ENCODE data around the gene CCR5AS.
"Not testable (repeated sequence)": the region's sequence is repeated elsewhere in the genome, so short reads cannot be mapped to it uniquely, and the experiment has no call there.

CCR5AS gene

DNA sequence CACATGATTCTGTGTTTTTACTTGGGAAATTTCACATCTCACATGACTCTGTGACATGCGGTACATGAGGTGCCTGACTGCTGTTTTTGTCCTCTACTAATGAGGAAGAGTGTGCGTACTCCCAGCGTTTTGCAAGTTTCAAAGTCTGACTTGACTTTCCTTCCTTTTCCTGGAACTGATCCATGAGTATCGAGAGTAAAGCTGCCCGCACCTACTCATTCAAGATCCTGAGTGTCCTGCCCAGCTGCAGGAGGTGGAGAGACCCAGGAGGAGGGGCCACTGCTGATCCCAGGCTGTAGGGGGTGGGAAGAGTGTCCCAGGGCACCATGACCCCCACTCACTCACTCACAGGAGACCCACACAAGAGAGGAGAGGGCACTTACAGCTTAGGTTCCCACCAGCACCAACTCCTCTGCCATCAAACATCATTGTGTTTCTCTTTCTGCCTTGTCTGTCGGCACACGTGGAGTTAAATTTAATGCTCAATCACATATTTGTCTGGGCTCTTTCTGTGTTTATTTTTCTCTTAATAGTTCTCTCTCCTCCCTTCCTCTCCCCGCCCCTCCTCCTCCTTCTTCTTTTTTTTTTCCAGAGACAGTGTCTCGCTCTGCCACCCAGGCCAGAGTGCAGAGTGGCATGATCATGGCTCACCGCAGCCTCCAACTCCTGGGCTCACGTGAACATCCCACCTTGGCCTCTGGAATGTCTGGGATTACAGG is 1.4 kb downstream of the CCR5AS start:
- DNase-seq (ENCODE audit: low read depth in 1 of 2, low spot score in 1 of 2) = no peak

DNA sequence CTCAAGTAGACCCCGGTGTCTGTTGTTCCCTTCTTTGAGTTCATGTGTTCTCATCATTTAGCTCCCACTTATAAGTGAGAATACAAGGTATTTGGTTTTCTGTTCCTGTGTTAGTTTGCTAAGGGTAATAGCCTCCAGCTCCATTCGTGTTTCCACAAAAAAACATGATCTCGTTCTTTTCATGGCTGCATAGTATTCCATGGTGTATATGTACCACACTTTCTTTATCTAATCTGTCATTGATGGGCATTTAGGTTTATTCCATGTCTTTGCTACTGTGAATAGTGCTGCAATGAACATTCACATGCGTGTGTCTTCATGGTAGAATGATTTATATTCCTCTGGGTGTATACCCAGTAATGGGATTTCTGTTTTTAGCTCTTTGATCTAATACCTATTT is 4.0 kb downstream of the CCR5AS start:
- not testable (repeated sequence) for DNase-seq (ENCODE audit: low read depth in 1 of 2, low spot score in 1 of 2)

DNA sequence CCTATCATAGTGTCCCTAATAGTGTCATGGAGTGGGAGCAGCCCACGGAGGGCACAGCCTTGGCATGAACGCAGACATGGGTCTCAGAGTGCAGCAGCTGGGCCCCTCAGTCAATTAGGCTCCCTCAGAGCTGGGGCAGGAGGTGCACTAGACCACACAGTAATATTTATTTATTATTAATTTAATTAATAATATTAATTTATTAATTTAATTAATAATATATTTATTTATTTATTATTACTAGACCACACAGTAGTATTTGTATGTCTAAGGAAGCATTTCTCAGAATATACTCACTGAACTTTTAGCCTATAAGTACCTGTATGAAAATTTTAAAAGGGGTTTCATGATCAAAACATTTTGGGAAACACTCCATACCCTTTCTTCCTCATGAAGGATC is 5.3 kb downstream of the CCR5AS start:
- DNase-seq (ENCODE audit: low read depth in 1 of 2, low spot score in 1 of 2) = no peak

GRCh38 chr3:46400846-46401245 is 6.0 kb downstream of the CCR5AS start:
- DNase-seq (ENCODE audit: low read depth in 1 of 2, low spot score in 1 of 2) = no peak

GRCh38 chr3:46400000-46400734 is 6.7 kb downstream of the CCR5AS start:
- DNase-seq (ENCODE audit: low read depth in 1 of 2, low spot score in 1 of 2) = no peak

DNA sequence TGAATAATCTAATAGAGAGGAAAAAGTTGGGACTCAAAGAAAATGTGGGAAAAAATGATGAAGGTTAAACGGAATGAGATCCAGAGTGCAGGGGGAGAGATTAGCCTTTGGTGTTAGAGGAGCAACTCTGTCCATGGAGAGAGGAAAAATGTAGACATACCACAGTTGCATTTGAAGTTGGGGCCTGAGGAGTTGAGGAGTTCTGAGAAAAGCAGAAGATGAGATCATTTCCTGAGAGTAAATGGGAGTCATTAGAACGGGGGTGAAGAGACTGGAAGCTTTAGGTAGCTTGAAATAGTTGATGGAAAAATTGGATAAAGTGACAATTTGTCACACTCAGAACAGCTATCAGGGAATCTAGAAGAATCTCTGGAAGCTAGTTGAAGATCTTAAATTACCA is 7.3 kb downstream of the CCR5AS start:
- no peak for DNase-seq (ENCODE audit: low read depth in 1 of 2, low spot score in 1 of 2)

DNA sequence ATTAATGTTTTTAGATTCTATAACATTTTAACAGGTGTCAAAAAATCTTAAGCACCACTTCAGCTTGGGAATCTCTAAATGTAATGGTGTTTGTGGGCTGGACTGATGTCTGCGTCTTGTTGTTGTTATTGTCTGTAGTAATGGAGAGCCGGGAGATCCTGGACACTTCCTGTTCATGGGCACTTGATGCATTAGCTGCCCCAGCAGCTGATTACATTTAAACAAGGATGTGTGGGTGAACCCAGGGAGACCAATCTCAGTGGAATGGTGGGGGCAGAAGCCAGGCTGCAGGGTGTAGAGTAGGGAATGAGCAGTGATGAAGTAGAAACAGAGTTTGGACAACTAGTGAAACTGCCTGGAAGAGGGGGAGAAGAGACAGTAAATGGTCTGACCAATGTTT is 7.8 kb downstream of the CCR5AS start:
- DNase-seq (ENCODE audit: low read depth in 1 of 2, low spot score in 1 of 2) = no peak

DNA sequence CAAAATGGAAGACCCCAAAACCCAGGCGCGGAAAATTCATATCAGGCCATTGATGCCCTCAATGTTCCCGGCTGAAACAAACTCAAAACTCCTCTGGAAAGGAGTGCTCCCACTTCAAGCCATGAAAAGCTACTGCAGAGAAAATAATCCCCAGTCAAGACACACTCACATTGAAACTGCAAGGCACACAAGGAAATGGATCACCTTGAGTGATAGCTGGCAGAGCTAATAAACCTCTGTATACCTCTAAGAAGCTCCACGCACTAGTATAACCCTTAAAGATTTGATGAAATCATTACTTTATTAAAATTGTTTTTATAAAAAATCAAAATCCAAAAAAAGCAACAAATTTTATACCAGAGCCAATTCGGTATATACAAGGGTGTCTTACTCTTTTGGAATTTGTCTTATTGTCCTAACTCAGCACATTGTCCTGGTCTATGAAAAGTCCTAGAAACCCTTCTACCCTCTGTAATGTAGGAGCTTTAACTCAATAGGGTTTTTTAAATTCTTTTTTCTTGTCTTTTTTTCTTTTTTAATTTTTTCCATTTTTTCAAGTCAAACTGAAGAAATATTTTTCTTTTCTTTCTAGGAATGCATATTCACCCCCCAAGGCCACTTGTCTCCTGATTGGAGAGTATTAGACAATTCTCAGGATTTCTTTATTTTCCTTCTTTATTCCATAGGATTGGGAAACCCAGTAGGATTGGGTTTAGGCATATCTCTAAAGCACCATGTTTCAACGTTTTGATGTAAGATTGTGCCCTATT is 8.5 kb downstream of the CCR5AS start:
- DNase-seq (ENCODE audit: low read depth in 1 of 2, low spot score in 1 of 2) = no peak

DNA sequence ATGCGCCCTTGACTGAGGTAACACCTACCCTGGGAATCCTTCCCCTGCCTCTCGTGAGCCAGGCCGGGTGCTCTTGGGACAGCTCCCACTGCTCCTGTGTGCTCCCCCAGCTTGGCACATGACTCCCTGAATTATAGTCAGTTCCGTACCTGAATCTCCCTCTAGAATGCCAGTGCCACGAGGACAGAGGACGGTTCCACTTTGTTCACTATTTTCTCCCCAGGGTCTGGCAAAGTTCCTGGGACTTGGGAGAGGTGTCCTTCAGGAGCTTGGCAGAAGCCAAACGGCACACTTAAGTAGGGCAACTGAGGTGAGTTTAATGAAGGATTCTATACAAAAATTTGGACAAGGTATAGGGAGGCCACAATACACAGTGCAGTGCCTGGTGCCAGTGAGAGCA is 9.8 kb downstream of the CCR5AS start:
- DNase-seq (ENCODE audit: low read depth in 1 of 2, low spot score in 1 of 2) = no peak

DNA sequence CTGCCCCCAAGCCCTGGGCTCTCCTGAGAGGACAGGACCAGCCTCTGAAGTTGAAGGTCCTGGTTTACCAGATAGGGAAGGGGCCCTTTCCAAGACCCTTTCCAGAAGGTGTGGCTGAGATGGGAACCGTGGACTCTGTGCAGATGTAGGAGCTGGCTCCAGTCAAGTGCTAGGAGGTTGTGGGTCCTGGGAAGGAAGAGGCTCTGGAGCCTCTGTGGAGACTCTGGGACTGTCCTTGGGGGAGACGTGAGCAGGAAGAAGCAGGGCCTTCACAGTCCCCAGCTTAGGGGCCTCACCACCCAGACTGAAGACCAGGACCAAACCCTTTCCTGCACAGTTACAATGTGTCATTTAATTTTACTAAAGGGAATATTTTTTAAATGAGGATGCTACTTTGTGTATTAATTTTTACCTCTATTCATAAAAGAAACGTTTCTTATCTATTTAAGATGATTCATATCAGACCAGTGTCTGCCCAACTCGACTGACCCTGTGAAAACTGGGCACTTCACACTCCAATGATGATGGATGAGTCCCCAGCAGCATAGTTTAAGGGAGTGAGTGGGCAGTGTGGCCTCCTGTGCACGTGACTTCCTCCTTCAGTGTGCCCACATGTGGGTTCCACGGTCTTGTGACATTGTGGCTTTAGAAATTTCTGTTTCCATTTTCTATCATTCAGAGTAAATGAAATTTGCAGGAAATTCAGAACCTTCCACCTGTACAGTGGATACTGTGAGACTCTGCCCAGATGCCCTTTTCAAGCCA is 10.9 kb downstream of the CCR5AS start:
- no peak for DNase-seq (ENCODE audit: low read depth in 1 of 2, low spot score in 1 of 2)

DNA sequence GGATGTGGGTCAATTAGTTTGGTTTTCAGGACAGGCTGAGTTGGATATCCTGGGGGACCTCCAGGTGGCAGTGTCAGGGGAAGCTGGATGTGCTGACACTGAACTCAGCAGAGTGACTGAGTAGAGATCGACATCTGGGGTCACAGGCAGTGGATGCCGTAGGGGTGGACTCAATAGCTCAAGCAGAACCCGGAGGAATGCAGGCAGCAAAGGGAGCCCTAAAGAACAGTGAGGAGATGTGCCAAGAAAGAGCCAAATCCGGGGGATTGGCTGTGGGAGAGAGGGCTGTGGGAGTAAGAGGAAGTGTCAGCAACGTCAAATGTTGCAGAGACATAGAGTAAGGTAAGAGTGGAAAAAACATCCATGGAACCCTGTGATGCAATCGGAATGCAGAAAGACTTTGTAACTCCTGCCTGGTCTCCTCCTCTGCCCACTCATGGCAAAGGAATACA is 11.6 kb downstream of the CCR5AS start:
- no peak for DNase-seq (ENCODE audit: low read depth in 1 of 2, low spot score in 1 of 2)

- DNase-seq (ENCODE audit: low read depth in 1 of 2, low spot score in 1 of 2) = no peak
These were observed 13.1 kb downstream of the CCR5AS start for GRCh38 chr3:46393554-46394434.

GRCh38 chr3:46393011-46393410 is 13.9 kb downstream of the CCR5AS start:
- no peak for DNase-seq (ENCODE audit: low read depth in 1 of 2, low spot score in 1 of 2)

GRCh38 chr3:46391526-46391925 is 15.3 kb downstream of the CCR5AS start:
- not testable (repeated sequence) for DNase-seq (ENCODE audit: low read depth in 1 of 2, low spot score in 1 of 2)

DNA sequence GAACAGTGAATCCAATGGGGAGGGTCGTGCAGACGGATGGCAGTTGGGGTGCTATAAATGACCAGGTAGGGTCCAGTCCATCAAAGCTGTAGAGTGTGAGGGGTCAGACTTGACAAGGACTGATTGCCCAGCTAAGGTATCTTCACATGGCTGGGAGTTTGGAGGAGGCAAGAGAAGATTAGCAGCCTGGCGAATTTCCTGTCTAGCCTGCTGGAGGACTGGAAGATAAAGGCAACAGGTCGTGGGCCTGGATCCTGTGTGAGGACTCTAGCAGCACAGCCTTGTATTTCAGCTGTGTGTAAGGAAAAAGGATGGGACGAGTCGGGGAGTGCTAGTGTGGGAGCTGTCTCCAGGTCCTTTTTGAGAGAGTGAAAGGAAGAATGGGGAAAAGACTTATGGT is 17.6 kb downstream of the CCR5AS start:
- no peak for DNase-seq (ENCODE audit: low read depth in 1 of 2, low spot score in 1 of 2)

DNA sequence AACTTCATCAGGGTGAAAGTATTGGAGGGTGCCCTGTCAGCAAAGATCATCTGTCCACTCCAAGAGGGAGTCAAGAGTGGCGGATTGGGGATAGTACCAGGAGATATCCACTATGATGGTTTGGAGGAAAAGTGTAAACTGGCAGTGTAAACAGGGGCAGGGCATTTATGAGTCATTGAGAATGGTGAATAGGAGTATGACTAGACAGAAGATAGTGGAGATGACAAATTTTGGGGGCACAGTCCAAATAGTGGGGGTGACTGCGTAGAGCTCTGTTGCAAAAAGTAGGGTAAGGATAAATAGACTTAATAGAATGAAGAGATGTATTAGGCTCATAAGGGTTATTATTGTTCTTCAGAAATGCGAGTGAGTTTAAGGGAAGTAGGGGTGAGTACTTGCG is 18.0 kb downstream of the CCR5AS start:
- DNase-seq (ENCODE audit: low read depth in 1 of 2, low spot score in 1 of 2) = not testable (repeated sequence)

DNA sequence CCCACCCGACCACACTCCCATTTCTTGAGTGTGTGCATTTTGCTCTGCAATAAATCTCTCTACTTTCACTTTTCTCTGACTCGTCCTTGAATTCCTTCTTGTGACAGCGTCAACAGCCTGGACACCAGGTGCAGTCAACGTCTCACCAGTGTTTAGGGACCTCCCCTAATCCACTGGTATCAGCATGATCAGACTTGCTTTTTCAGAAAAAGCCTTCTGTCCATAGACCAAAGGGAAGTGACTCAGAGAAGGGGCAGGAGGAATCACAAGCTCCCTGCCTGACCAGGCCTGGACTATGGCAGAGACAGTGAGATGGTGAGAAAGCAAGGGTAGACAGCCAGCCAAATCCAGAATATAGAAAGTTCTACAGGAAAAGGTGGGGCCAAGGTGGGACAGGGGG is 20.7 kb downstream of the CCR5AS start:
- no peak for DNase-seq (ENCODE audit: low read depth in 1 of 2, low spot score in 1 of 2)

- no peak for DNase-seq (ENCODE audit: low read depth in 1 of 2, low spot score in 1 of 2)
These were observed 22.9 kb downstream of the CCR5AS start for GRCh38 chr3:46383951-46384330.

GRCh38 chr3:46383211-46383950 is 23.5 kb downstream of the CCR5AS start:
- no peak for DNase-seq (ENCODE audit: low read depth in 1 of 2, low spot score in 1 of 2)

- DNase-seq (ENCODE audit: low read depth in 1 of 2, low spot score in 1 of 2) = no peak
These were observed 25.2 kb downstream of the CCR5AS start for GRCh38 chr3:46381625-46382024.

Data from stimulated activated CD4-positive, alpha-beta T cell treated with anti-CD3 and anti-CD28 coated beads, Interleukin-15, amount 100 ng/mL, for 1 hour (primary cell).